Measurements from ENCODE around the gene ZNF354C. TPM values are rescaled to one million over a fixed set of nuclear protein-coding genes. Genes with fewer than 3 reads are reported as not detected.
A peak's percentile ranks its signal among the peaks of the same experiment; 100 is the strongest.

The ZNF354C gene
- total RNA-seq, 2 donors from 2014 or later: 3.6 to 4.0 TPM

DNA sequence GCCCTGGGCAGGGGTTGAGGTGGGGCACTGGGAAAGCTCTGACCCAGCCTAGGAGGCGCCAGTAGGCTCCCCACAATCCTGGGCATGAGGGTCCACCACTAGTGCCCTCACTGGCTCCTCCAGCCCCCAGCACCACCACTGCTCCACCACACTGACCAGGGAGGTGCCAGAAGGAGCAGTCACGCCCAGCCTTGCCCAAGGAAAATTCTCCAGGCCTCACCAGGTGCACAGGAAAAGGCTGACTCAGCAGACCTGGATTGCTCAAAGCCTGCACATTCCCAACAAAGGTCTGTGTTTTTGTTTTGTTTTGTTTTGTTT is 62.9 kb downstream of the ZNF354C start:
- TF ChIP-seq, protein P1, sequence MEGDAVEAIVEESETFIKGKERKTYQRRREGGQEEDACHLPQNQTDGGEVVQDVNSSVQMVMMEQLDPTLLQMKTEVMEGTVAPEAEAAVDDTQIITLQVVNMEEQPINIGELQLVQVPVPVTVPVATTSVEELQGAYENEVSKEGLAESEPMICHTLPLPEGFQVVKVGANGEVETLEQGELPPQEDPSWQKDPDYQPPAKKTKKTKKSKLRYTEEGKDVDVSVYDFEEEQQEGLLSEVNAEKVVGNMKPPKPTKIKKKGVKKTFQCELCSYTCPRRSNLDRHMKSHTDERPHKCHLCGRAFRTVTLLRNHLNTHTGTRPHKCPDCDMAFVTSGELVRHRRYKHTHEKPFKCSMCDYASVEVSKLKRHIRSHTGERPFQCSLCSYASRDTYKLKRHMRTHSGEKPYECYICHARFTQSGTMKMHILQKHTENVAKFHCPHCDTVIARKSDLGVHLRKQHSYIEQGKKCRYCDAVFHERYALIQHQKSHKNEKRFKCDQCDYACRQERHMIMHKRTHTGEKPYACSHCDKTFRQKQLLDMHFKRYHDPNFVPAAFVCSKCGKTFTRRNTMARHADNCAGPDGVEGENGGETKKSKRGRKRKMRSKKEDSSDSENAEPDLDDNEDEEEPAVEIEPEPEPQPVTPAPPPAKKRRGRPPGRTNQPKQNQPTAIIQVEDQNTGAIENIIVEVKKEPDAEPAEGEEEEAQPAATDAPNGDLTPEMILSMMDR (IDR thresholded peaks at IDR 0.05): no peak
- TF ChIP-seq POLR2A (IDR thresholded peaks at IDR 0.05): no peak
- intact Hi-C loops (cut with DNase I): no loop called here
- WGBS, 2 donors: 51% methylated on average over 2 of the region's 2 CpGs; no CpG with 5 or more reads in 1 of the 2 donors

DNA sequence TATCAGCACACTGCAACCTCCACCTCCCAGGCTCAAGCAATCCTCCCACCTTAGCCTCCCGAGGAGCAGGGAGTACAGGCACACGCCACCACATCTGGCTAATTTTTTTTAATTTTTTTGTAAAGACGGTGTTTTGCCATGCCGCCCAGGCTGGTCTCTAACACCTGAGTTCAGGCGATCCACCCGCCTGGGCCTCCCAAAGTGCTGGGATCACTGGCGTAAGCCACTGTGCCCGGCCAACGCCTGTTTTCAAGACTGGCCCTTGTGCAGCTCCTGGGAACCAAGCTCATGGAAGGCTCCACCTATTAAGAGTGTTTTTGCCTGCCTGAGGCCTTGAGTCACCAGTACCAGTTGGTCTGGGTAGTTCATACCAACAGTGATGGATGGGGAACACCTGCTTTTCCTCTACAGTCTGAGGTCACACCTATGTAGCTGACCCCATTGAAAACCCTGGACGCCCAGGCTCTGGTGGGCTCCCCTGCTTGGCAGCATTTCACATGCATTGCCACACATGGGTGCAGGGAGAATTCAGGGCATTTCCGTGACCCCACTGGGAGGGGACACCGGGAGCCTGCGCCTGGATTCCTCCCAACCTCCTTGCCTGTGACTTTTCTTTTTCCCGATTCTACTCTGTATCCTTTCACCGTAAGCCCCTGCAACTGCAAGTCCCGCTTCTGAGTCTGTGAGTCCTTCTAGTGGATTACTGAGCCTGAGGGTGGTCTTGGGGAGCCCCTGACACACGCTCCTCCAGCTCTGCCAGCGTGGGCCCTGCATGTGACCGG is 63.5 kb downstream of the ZNF354C start:
- H3K4me1 ChIP-seq: no peaks in the 10 kb centered on the region
- H3K9me3 ChIP-seq: no peaks in the 10 kb centered on the region
- H3K27ac ChIP-seq: no peak overlapping the region
- no peak for TF ChIP-seq POLR2A (IDR thresholded peaks at IDR 0.05)
- TF ChIP-seq, protein P1 (IDR thresholded peaks at IDR 0.05): no peak
- DNase-seq (peak in 1 of 4 donors; percentile 2), ATAC-seq (no peak)
- WGBS, 2 donors: 89% methylated on average over 19 of the region's 19 CpGs
- H3K4me3 ChIP-seq: no peak overlapping the region
- H3K36me3 ChIP-seq (replicated peaks in 1 of 2; ENCODE audit: insufficient read depth in 1 of 2, low read depth in 2 of 2): no peaks in the 10 kb centered on the region
- H3K27me3 ChIP-seq: no peaks in the 10 kb centered on the region
- intact Hi-C loops (cut with DNase I): no loop called here

More for the DNA sequence above, 62.9 kb downstream of the ZNF354C start:
- Histone ChIP-seq H3K27ac (no peak overlapping the region), H3K27me3 (no peaks in the 10 kb centered on the region), H3K4me3 (no peak overlapping the region), H3K4me1 (no peaks in the 10 kb centered on the region), H3K36me3 (replicated peaks in 1 of 2; ENCODE audit: insufficient read depth in 1 of 2, low read depth in 2 of 2) (no peaks in the 10 kb centered on the region), H3K9me3 (no peaks in the 10 kb centered on the region)
- no peak for ATAC-seq
- DNase-seq: no peak

GRCh38 chr5:179124273-179124852 is 64.2 kb downstream of the ZNF354C start:
- no peaks in the 10 kb centered on the region for H3K36me3 ChIP-seq (replicated peaks in 1 of 2; ENCODE audit: insufficient read depth in 1 of 2, low read depth in 2 of 2)
- peak in 2 of 4 donors; percentile 3 to 9 for DNase-seq

DNA sequence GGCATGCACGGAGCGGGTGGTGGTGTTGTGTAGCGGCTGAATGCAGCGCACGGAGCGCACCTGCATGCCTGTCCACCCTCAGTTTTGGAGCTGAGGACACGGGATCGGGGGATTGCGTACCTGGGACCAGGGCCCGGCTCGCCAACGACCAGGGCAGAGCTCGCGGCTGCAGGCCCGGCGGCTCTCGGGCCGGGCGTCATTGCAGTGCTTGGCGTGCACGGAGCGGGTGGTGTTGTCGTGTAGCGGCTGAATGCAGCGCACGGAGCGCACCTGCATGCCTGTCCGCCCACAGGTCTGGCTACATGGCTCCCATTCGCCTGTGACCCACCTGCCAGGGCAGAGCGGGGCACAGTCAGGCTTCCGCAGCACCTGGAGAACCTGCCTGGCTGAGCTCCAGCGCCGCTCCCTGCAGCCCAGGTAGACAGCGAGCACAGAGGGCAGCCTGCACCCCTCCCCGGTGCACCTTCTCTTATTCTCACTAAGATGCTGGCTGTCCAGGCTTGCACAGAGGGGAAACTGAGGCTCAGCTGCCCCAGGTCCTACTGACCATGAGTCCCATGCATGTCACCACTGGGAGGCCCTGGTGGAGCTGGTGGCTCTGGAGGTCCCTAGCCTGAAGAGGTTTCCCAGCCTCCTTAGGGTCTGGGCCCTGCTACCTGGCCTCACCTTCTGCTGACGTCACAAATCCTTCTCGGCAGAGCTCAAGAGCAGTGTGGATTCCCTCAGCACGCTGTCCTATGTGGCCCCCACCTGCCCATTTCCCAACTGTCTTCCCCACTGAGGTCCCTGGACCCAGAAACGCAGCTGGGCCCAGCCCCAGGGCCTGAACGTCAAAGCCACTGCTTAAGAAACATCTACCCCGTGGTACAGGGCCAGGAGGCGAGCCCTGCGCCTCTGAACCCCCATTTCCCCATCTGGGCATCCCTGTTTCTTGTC is 64.9 kb downstream of the ZNF354C start:
- Histone ChIP-seq H3K27ac (no peak overlapping the region), H3K27me3 (no peaks in the 10 kb centered on the region), H3K36me3 (replicated peaks in 1 of 2; ENCODE audit: insufficient read depth in 1 of 2, low read depth in 2 of 2) (no peaks in the 10 kb centered on the region), H3K4me3 (no peak overlapping the region), H3K4me1 (no peaks in the 10 kb centered on the region), H3K9me3 (no peaks in the 10 kb centered on the region)
- TF ChIP-seq, protein P1 (IDR thresholded peaks at IDR 0.05): no peak
- no peak for TF ChIP-seq POLR2A (IDR thresholded peaks at IDR 0.05)
- WGBS, 2 donors: 82 to 83% methylated on average over 31 to 43 of the region's 43 CpGs
- ATAC-seq (no peak), DNase-seq (peak in 2 of 4 donors; percentile 5 to 6)
- intact Hi-C loops (cut with DNase I): no loop called here

More at GRCh38 chr5:179124273-179124852, 64.2 kb downstream of the ZNF354C start:
- Histone ChIP-seq H3K4me1 (no peaks in the 10 kb centered on the region), H3K27ac (no peak overlapping the region), H3K4me3 (no peak overlapping the region), H3K27me3 (no peaks in the 10 kb centered on the region), H3K9me3 (no peaks in the 10 kb centered on the region)
- TF ChIP-seq POLR2A (IDR thresholded peaks at IDR 0.05): no peak
- TF ChIP-seq, protein P1 (IDR thresholded peaks at IDR 0.05): no peak
- 79 to 90% methylated on average over 7 to 21 of the region's 21 CpGs for WGBS, 2 donors
- ATAC-seq: no peak
- intact Hi-C loops (cut with DNase I): no loop called here
